Right atrium auricular region (tissue), 2 donors: ENCODE measurements around the gene USP22. TPM values are rescaled to one million over a fixed set of nuclear protein-coding genes. Genes with fewer than 3 reads are reported as not detected.

Experiments
- DNase-seq: peaks from one replicate; pipeline ENCODE4 v3.0.0-alpha.2; 2019; ENCODE audit warnings: low spot score
- H3K27ac ChIP-seq, 2 donors: fragments of 200-600 bp; sonication (generic); 1 replicate in 1 of 2; 2 replicates in 1 of 2; pipeline ENCODE4 v1.5.1; 2016 to 2019
- H3K27me3 ChIP-seq, 2 donors: fragments of 200-600 bp; sonication (generic); one replicate each; pipeline versions ENCODE4 v1.5.1 to v1.6.0; 2017 to 2019
- H3K36me3 ChIP-seq: fragments of 200-600 bp; sonication (generic); one replicate; pipeline ENCODE4 v1.5.1; 2016
- H3K4me1 ChIP-seq, 2 donors: fragments of 200-600 bp; sonication (generic); one replicate each; pipeline versions ENCODE4 v1.5.1 to v1.6.0; 2017 to 2019
- H3K4me3 ChIP-seq, 2 donors: fragments of 200-600 bp; sonication (generic); 1 replicate in 1 of 2; 2 replicates in 1 of 2; pipeline ENCODE4 v1.5.1; 2017 to 2019; ENCODE audit warnings: mild to moderate bottlenecking in 1 of 2, moderate library complexity in 1 of 2
- H3K9me3 ChIP-seq, 2 donors: fragments of 200-600 bp; sonication (generic); one replicate each; pipeline ENCODE4 v1.5.1; 2019
- total RNA-seq, 2 donors: library from RNA; depleted of rRNA; stranded (reverse); fragments of >200 nt; gene quantifications; one replicate each; pipeline ENCODE4 v1.1.0, GENCODE V29; 2016
- TF ChIP-seq, protein P1 (sequence below), 2 donors: fragments of 200-600 bp; sonication (generic); IDR thresholded peaks; one replicate each; pipeline ENCODE4 v1.5.1; 2019; ENCODE audit warnings: antibody characterized with exemption in 2 of 2

Gene USP22
- total RNA-seq, 2 donors from 2014 or later: 151 to 179 TPM

- peaks cover 0 to 70% of the 10 kb centered on the region in 2 donors for H3K4me1 ChIP-seq
- H3K36me3 ChIP-seq: peaks cover 44% of the 10 kb centered on the region
- peak overlapping the region; percentile 52 to 58 for H3K27ac ChIP-seq
- H3K4me3 ChIP-seq: no peak overlapping the region
- TF ChIP-seq, protein P1, sequence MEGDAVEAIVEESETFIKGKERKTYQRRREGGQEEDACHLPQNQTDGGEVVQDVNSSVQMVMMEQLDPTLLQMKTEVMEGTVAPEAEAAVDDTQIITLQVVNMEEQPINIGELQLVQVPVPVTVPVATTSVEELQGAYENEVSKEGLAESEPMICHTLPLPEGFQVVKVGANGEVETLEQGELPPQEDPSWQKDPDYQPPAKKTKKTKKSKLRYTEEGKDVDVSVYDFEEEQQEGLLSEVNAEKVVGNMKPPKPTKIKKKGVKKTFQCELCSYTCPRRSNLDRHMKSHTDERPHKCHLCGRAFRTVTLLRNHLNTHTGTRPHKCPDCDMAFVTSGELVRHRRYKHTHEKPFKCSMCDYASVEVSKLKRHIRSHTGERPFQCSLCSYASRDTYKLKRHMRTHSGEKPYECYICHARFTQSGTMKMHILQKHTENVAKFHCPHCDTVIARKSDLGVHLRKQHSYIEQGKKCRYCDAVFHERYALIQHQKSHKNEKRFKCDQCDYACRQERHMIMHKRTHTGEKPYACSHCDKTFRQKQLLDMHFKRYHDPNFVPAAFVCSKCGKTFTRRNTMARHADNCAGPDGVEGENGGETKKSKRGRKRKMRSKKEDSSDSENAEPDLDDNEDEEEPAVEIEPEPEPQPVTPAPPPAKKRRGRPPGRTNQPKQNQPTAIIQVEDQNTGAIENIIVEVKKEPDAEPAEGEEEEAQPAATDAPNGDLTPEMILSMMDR (IDR thresholded peaks at IDR 0.05): no peak
- H3K9me3 ChIP-seq: no peaks in the 10 kb centered on the region
- DNase-seq: peak; percentile 83
- H3K27me3 ChIP-seq: no peaks in the 10 kb centered on the region
These were observed 13.8 kb downstream of the USP22 start for GRCh38 chr17:21029036-21029435.

DNA sequence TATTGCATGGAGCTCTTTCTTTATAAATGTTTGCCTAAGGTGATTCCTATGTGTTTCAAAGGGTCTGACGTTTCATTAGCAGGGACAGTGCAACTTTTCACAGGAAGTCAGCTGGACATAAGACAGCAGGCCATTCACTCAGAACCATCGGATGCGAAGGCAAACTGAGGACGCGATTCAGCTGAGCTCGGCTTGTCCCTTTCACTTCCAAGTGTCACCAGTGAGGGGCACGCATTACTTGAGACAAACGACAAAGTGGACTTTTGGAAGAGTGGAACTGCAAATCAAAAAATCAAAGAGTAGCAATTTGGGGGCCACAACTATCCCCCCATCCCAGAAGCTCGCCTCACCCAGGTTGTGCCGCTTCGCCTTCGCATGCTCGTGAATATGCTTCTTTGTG, 14.6 kb downstream of the USP22 start:
- no peaks in the 10 kb centered on the region for H3K9me3 ChIP-seq
- H3K36me3 ChIP-seq: peaks cover 53% of the 10 kb centered on the region
- no peak overlapping the region for H3K4me3 ChIP-seq
- H3K27me3 ChIP-seq: no peaks in the 10 kb centered on the region
- TF ChIP-seq, protein P1 (IDR thresholded peaks at IDR 0.05): no peak
- peak overlapping the region; percentile 52 to 58 for H3K27ac ChIP-seq
- DNase-seq: no peak
- H3K4me1 ChIP-seq: peaks cover 0 to 62% of the 10 kb centered on the region in 2 donors

DNA sequence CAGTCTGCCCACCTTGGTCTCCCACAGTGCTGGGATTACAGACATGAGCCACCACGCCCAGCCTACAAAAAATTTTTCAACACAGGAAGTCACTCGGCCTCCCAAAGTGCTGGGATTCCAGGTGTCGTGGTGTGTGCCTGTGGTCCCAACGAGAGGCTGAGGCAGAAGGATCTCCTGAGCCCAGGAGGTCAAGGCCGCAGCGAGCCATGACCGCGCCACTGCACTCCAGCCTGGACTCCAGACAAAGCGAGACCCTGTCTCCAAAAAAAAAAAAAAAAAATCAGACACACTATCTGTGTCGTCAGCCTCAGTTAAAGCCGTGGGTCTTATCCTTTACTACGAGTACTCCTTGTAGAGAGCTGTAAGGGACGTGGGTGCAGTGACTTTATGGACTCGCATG, 15.8 kb downstream of the USP22 start:
- no peaks in the 10 kb centered on the region for H3K9me3 ChIP-seq
- no peak overlapping the region for H3K4me3 ChIP-seq
- TF ChIP-seq, protein P1 (IDR thresholded peaks at IDR 0.05): no peak
- DNase-seq: no peak
- no peaks in the 10 kb centered on the region for H3K27me3 ChIP-seq
- H3K27ac ChIP-seq: no peak overlapping the region
- peaks cover 0 to 55% of the 10 kb centered on the region in 2 donors for H3K4me1 ChIP-seq
- H3K36me3 ChIP-seq: peaks cover 58% of the 10 kb centered on the region

DNA sequence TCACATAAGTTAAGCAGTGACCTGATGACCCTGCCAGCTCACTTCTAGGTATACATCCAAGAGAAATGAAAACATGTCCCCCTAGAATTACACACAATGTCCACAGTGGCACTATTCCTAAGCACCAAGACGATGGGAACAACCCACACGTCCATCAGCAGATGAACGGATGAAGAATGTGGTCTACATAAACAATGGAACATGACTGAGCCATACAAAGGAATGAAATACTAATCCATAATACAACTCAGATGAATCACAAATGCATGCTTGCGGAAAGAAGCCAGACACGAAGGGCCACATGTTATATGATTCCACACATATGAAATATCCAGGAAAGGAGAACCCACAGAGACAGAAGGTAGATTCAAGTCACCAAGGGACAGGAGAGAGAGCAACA, 17.4 kb downstream of the USP22 start:
- no peaks in the 10 kb centered on the region for H3K27me3 ChIP-seq
- peaks cover 0 to 55% of the 10 kb centered on the region in 2 donors for H3K4me1 ChIP-seq
- TF ChIP-seq, protein P1 (IDR thresholded peaks at IDR 0.05): no peak
- H3K36me3 ChIP-seq: peaks cover 68% of the 10 kb centered on the region
- H3K4me3 ChIP-seq: no peak overlapping the region
- H3K27ac ChIP-seq: no peak overlapping the region
- DNase-seq: no peak
- no peaks in the 10 kb centered on the region for H3K9me3 ChIP-seq

- TF ChIP-seq, protein P1 (IDR thresholded peaks at IDR 0.05): no peak
- no peak for DNase-seq
- peaks cover 0 to 44% of the 10 kb centered on the region in 2 donors for H3K4me1 ChIP-seq
- peaks cover 82% of the 10 kb centered on the region for H3K36me3 ChIP-seq
- H3K4me3 ChIP-seq: no peak overlapping the region
- no peak overlapping the region for H3K27ac ChIP-seq
- H3K9me3 ChIP-seq: no peaks in the 10 kb centered on the region
- no peaks in the 10 kb centered on the region for H3K27me3 ChIP-seq
These were observed 18.8 kb downstream of the USP22 start for GRCh38 chr17:21024024-21024423.

GRCh38 chr17:21021208-21021803, 21.5 kb downstream of the USP22 start:
- Histone ChIP-seq H3K36me3 (peaks cover 87% of the 10 kb centered on the region), H3K4me1 (peaks cover 0 to 32% of the 10 kb centered on the region in 2 donors), H3K9me3 (no peaks in the 10 kb centered on the region), H3K27ac (no peak overlapping the region), H3K27me3 (no peaks in the 10 kb centered on the region), H3K4me3 (no peak overlapping the region)
- TF ChIP-seq, protein P1 (IDR thresholded peaks at IDR 0.05): no peak
- no peak for DNase-seq
